CD4-positive, alpha-beta T cell (primary cell): ENCODE measurements around the gene NEK4. TPM values are rescaled to one million over a fixed set of nuclear protein-coding genes. Genes with fewer than 3 reads are reported as not detected.
A peak's percentile ranks its signal among the peaks of the same experiment; 100 is the strongest.

Source experiments
- ATAC-seq: fragments of 200-7000 bp; cut with Tn5 transposase; one replicate; pipeline ENCODE4 v1.10.0; 2022; ENCODE audit warnings: mild to moderate bottlenecking; ENCODE audit not compliant: poor library complexity
- CTCF ChIA-PET: fragments of 350-600 bp; sonication (Branson Sonifier 250); formaldehyde crosslinking; loops from one replicate; lab custom pipeline; 2021; ENCODE audit warnings: antibody characterized with exemption, inconsistent platforms; lab: Charles Lee
- POLR2A ChIA-PET: fragments of 350-600 bp; sonication (Branson Sonifier 250); formaldehyde crosslinking; loops from one replicate; lab custom pipeline; 2021; ENCODE audit warnings: antibody characterized with exemption, inconsistent platforms; lab: Charles Lee
- DNase-seq, 14 experiments: peaks; one replicate each; pipeline ENCODE4 v3.0.0-alpha.2; 2013 to 2020; ENCODE audit warnings: mixed read lengths in 2 of 14
- H3K27ac ChIP-seq, 2 donors: one replicate each; pipeline versions ENCODE4 v1.5.1 to v1.7.0; 2013; ENCODE audit warnings: low read length in 2 of 2, low read depth in 1 of 2, mild to moderate bottlenecking in 1 of 2
- H3K27me3 ChIP-seq, 2 experiments: 1 replicate in 1 of 2; 2 replicates in 1 of 2; pipeline versions ENCODE4 v1.6.1 to v1.7.0; 2013; ENCODE audit warnings: low read length in 2 of 2, control low read depth in 1 of 2, mild to moderate bottlenecking in 1 of 2, moderate library complexity in 1 of 2; ENCODE audit not compliant: insufficient read depth in 2 of 2, control insufficient read depth in 1 of 2
- H3K36me3 ChIP-seq: one replicate; pipeline ENCODE4 v1.6.1; 2013; ENCODE audit warnings: low read length, control low read depth; ENCODE audit not compliant: insufficient read depth
- H3K4me1 ChIP-seq: one replicate; pipeline ENCODE4 v1.6.1; 2013; ENCODE audit warnings: low read length, control low read depth; ENCODE audit not compliant: insufficient read depth
- H3K4me3 ChIP-seq: one replicate; pipeline ENCODE4 v1.5.1; 2013; ENCODE audit warnings: mild to moderate bottlenecking, low read length, moderate library complexity
- H3K9me3 ChIP-seq, 2 experiments: 1 replicate in 1 of 2; 2 replicates in 1 of 2; pipeline versions ENCODE4 v1.6.1 to v1.7.0; 2013; ENCODE audit warnings: low read length in 2 of 2, mild to moderate bottlenecking in 2 of 2, control low read depth in 1 of 2, moderate library complexity in 1 of 2; ENCODE audit not compliant: control insufficient read depth in 1 of 2, insufficient read depth in 1 of 2
- H3K27ac Mint-ChIP-seq: one replicate; pipeline ENCODE4 v1.8.0; 2020; ENCODE audit warnings: mixed read lengths
- H3K27me3 Mint-ChIP-seq: one replicate; pipeline ENCODE4 v1.8.0; 2021; ENCODE audit warnings: mixed read lengths
- H3K36me3 Mint-ChIP-seq: one replicate; pipeline ENCODE4 v1.8.0; 2021; ENCODE audit warnings: low read depth, mixed read lengths
- H3K4me1 Mint-ChIP-seq: one replicate; pipeline ENCODE4 v1.8.0; 2021; ENCODE audit warnings: low read depth, mixed read lengths
- H3K4me3 Mint-ChIP-seq: one replicate; pipeline ENCODE4 v1.8.0; 2020; ENCODE audit warnings: mild to moderate bottlenecking, mixed read lengths
- H3K9me3 Mint-ChIP-seq: one replicate; pipeline ENCODE4 v1.8.0; 2020; ENCODE audit warnings: mixed read lengths
- CTCF ChIP-seq: fragments of 200-600 bp; IDR thresholded peaks from one replicate; pipeline ENCODE4 v1.8.0; 2022; ENCODE audit warnings: antibody characterized with exemption, mild to moderate bottlenecking
- intact Hi-C, 2 experiments: fragments of 100-400 bp; cut with DNase I in 1 of 2; cut with micrococcal nuclease in 1 of 2; formaldehyde crosslinking; loops; one replicate each; pipeline versions ENCODE4 v1.15.1 to v1.9.0; 2023 to 2025; cut with DNase I, micrococcal nuclease
- total RNA-seq, 174 experiments: library from RNA in 2 of 174; stranded (reverse) in 2 of 174; gene quantifications; one replicate each; pipeline ENCODE4 v1.2.3 and lab custom pipeline; 2021 to 2026

The NEK4 gene
- total RNA-seq, 2 experiments from 2014 or later = 6.1 to 6.9 TPM

- DNase-seq = no peak
- H3K27ac ChIP-seq = no peak overlapping the region
Observed at GRCh38 chr3:52771702-52772101, 962 bp upstream of the NEK4 start.

GRCh38 chr3:52771334-52771681, 568 bp upstream of the NEK4 start:
- Histone ChIP-seq H3K27ac (peak overlapping the region; percentile 63 to 72), H3K4me1 (peaks cover 14% of the 10 kb centered on the region), H3K36me3 (peaks cover 2% of the 10 kb centered on the region), H3K9me3 (no peaks in the 10 kb centered on the region), H3K4me3 (peak overlapping the region; percentile 83), H3K27me3 (no peaks in the 10 kb centered on the region)
- Mint-ChIP-seq H3K27ac (peak overlapping the region; percentile 79), H3K4me1 (peaks cover 17% of the 10 kb centered on the region), H3K4me3 (peak overlapping the region; percentile 96), H3K9me3 (no peaks in the 10 kb centered on the region), H3K27me3 (no peaks in the 10 kb centered on the region), H3K36me3 (peaks cover 19% of the 10 kb centered on the region)
- no peak for DNase-seq
- ChIA-PET POLR2A (interaction anchor here (0.7 to 1.1 kb wide), 3 partner anchors 68 to 275 kb away, joined by 3 read pairs; partner anchors contain the start of gene SFMBT1), CTCF (interaction anchor here (0.6 kb wide), 1 partner anchor 52 kb away, joined by 3 read pairs; no protein-coding TSS in a partner anchor)
- intact Hi-C loops = no loop called here
- peak; percentile 14 for ATAC-seq
- TF ChIP-seq CTCF = no peak

More at GRCh38 chr3:52771702-52772101, 962 bp upstream of the NEK4 start:
- peak overlapping the region; percentile 79 for H3K27ac Mint-ChIP-seq
- POLR2A ChIA-PET = interaction anchor here (0.7 kb wide), 1 partner anchor 273 kb away, joined by 3 read pairs; no protein-coding TSS in a partner anchor
- peaks cover 17% of the 10 kb centered on the region for H3K4me1 Mint-ChIP-seq
- intact Hi-C loops = no loop called here
- Histone ChIP-seq H3K4me1 (peaks cover 14% of the 10 kb centered on the region), H3K4me3 (no peak overlapping the region), H3K27me3 (no peaks in the 10 kb centered on the region), H3K36me3 (no peaks in the 10 kb centered on the region), H3K9me3 (no peaks in the 10 kb centered on the region)
- CTCF ChIA-PET = interaction anchor here (0.6 kb wide), 1 partner anchor 52 kb away, joined by 3 read pairs; no protein-coding TSS in a partner anchor
- ATAC-seq = no peak
- H3K36me3 Mint-ChIP-seq = peaks cover 16% of the 10 kb centered on the region
- peak overlapping the region; percentile 96 for H3K4me3 Mint-ChIP-seq
- no peak for TF ChIP-seq CTCF
- no peaks in the 10 kb centered on the region for H3K9me3 Mint-ChIP-seq
- no peaks in the 10 kb centered on the region for H3K27me3 Mint-ChIP-seq

GRCh38 chr3:52769786-52770455, 819 bp downstream of the NEK4 start:
- no peaks in the 10 kb centered on the region for H3K27me3 Mint-ChIP-seq
- peaks cover 15% of the 10 kb centered on the region for H3K36me3 ChIP-seq
- ChIA-PET POLR2A (interaction anchor here (0.5 to 1.1 kb wide), 4 partner anchors 64 to 276 kb away, joined by 3 to 4 read pairs (median 3); partner anchors contain the start of genes GLT8D1, GNL3, PBRM1 and SFMBT1), CTCF (no interaction called here)
- no peaks in the 10 kb centered on the region for H3K27me3 ChIP-seq
- no peak for TF ChIP-seq CTCF
- no peak for ATAC-seq
- H3K27ac Mint-ChIP-seq = peak overlapping the region; percentile 73
- peaks cover 14% of the 10 kb centered on the region for H3K4me1 ChIP-seq
- H3K4me3 ChIP-seq = peak overlapping the region; percentile 83
- H3K36me3 Mint-ChIP-seq = peaks cover 32% of the 10 kb centered on the region
- peaks cover 17% of the 10 kb centered on the region for H3K4me1 Mint-ChIP-seq
- no peaks in the 10 kb centered on the region for H3K9me3 Mint-ChIP-seq
- peak overlapping the region; percentile 96 for H3K4me3 Mint-ChIP-seq
- H3K27ac ChIP-seq = peak overlapping the region in 1 of 2 donors; percentile 72
- no peaks in the 10 kb centered on the region for H3K9me3 ChIP-seq
- intact Hi-C loops = loop anchor here in 1 of 2 experiments (2.0 to 10.0 kb wide), 2 partner anchors 63 to 575 kb away; partner anchors contain the start of genes DCP1A and SPCS1
- DNase-seq = no peak
